Astrocyte (in vitro differentiated cells and primary cell): Measurements from ENCODE around the gene P2RY6.

Experiments
- EZH2 ChIP-seq: IDR thresholded peaks from 2 replicates; pipeline ENCODE4 v1.6.1; 2012; ENCODE audit warnings: mild to moderate bottlenecking, low read length, inconsistent platforms; ENCODE audit not compliant: insufficient read depth
- TF ChIP-seq, protein P1 (sequence below): IDR thresholded peaks from 2 replicates; pipeline ENCODE4 v1.5.1; 2011; ENCODE audit warnings: low read depth, mild to moderate bottlenecking, inconsistent platforms, low read length, moderate library complexity; ENCODE audit not compliant: insufficient read depth

DNA sequence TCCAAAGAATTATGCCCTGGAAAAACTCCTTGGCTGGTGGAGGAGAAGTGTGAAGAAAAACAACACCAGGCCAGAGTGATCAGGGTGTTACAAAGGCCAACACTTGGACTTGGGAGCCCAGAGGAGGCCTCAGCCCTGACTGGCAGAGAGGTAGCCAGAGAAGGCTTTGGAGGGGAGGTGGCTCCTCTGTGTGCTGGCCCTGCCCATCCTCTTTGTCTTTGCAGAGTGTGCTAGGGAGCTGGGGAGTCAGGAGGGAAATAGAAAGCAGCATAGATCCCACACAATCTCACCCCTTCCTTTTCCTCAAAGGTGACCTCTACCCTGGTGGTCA, 12.0 kb upstream of the P2RY6 start:
- no peak for TF ChIP-seq EZH2
- TF ChIP-seq, protein P1, sequence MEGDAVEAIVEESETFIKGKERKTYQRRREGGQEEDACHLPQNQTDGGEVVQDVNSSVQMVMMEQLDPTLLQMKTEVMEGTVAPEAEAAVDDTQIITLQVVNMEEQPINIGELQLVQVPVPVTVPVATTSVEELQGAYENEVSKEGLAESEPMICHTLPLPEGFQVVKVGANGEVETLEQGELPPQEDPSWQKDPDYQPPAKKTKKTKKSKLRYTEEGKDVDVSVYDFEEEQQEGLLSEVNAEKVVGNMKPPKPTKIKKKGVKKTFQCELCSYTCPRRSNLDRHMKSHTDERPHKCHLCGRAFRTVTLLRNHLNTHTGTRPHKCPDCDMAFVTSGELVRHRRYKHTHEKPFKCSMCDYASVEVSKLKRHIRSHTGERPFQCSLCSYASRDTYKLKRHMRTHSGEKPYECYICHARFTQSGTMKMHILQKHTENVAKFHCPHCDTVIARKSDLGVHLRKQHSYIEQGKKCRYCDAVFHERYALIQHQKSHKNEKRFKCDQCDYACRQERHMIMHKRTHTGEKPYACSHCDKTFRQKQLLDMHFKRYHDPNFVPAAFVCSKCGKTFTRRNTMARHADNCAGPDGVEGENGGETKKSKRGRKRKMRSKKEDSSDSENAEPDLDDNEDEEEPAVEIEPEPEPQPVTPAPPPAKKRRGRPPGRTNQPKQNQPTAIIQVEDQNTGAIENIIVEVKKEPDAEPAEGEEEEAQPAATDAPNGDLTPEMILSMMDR = no peak
